WTC11 (cell line): ENCODE data around the gene ADAMTS2.

Experiments
- ATF1 ChIP-seq: sonication (generic); formaldehyde crosslinking; IDR thresholded peaks from 2 replicates; pipeline ENCODE4 v1.8.1; 2023; ENCODE audit warnings: mild to moderate bottlenecking, moderate library complexity, missing genetic modification reagents
- ATF3 ChIP-seq: sonication (generic); formaldehyde crosslinking; conservative IDR thresholded peaks from 2 replicates; pipeline ENCODE4 v1.8.1; 2022; ENCODE audit warnings: mild to moderate bottlenecking, missing genetic modification reagents
- CREB1 ChIP-seq: sonication (generic); formaldehyde crosslinking; IDR thresholded peaks from 2 replicates; pipeline ENCODE4 v1.8.0; 2023; ENCODE audit warnings: mild to moderate bottlenecking, missing genetic modification reagents
- E2F4 ChIP-seq: sonication (generic); formaldehyde crosslinking; IDR thresholded peaks from 2 replicates; pipeline ENCODE4 v1.8.1; 2022; ENCODE audit warnings: low read depth, mild to moderate bottlenecking, moderate library complexity, missing genetic modification reagents, borderline replicate concordance
- JAZF1 ChIP-seq: fragments of 250-450 bp; sonication (Bioruptor Pico); IDR thresholded peaks from 2 replicates; pipeline ENCODE4 v1.9.0; 2021; ENCODE audit warnings: moderate library complexity, mild to moderate bottlenecking, inconsistent platforms
- MAX ChIP-seq: sonication (generic); formaldehyde crosslinking; IDR thresholded peaks from 2 replicates; pipeline ENCODE4 v1.8.0; 2022; ENCODE audit warnings: mild to moderate bottlenecking, missing genetic modification reagents
- PREB ChIP-seq: sonication (generic); formaldehyde crosslinking; IDR thresholded peaks from 2 replicates; pipeline ENCODE4 v1.8.1; 2022; ENCODE audit warnings: mild to moderate bottlenecking, missing genetic modification reagents, moderate library complexity, borderline replicate concordance
- TCF7 ChIP-seq: sonication (generic); formaldehyde crosslinking; IDR thresholded peaks from 2 replicates; pipeline ENCODE4 v1.8.0; 2022; ENCODE audit warnings: mild to moderate bottlenecking, low read depth, missing genetic modification reagents, moderate library complexity
- ZNF416 ChIP-seq: fragments of 250-450 bp; sonication (Bioruptor Pico); IDR thresholded peaks from 2 replicates; pipeline ENCODE4 v1.9.0; 2021; ENCODE audit warnings: mild to moderate bottlenecking, inconsistent platforms
- TF ChIP-seq, protein P1 (sequence below): fragments of 200-600 bp; IDR thresholded peaks from 2 replicates; pipeline ENCODE4 v1.8.0; 2022; ENCODE audit warnings: antibody characterized with exemption
- TF ChIP-seq, protein P2 (sequence below): sonication (generic); formaldehyde crosslinking; IDR thresholded peaks from 2 replicates; pipeline ENCODE4 v1.8.1; 2023; ENCODE audit warnings: mild to moderate bottlenecking, moderate library complexity, missing genetic modification reagents
- TF ChIP-seq, protein P3 (sequence below): fragments of 250-450 bp; sonication (Bioruptor Pico); IDR thresholded peaks from 2 replicates; pipeline ENCODE4 v2.1.2; 2022; ENCODE audit warnings: mild to moderate bottlenecking, moderate library complexity
- TF ChIP-seq, protein P4 (sequence below): sonication (generic); formaldehyde crosslinking; IDR thresholded peaks from 2 replicates; pipeline ENCODE4 v1.8.1; 2023; ENCODE audit warnings: mild to moderate bottlenecking, missing genetic modification reagents

DNA sequence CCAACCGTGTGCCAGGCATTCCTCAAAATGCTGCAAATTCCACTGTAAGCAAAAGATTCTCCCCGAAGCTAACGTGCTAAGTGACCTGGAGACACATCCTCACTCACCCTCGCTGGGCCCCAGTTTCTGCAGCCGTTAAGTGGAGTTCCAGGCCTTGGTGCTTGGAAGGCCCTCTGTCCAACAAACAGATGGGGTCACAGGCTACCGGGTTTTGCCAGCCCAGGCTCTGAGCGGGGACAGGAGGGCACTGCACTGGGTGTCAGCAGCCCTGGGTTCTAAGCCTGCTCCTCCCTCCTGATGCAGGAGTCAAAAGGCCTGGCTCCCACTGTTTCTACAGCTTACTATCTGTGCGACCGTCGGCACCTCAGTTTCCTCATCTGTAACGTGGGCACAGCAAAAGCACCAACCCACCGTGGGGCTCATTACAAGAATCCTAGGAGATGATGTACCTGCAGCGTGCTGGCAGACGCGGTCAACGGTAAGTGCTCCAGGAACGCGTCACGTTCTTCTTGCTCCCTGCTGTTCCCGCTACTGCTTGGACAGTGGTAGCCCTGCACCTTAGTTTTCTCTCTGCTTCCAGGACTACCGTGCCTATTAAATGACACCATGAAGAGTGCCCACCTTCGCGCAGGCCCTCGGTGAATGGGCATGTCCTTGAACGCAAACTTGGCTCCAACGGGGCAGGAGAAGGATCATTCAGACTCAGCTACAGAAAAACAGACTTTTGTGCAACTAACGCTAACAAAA is 84.8 kb downstream of the ADAMTS2 start:
- TF ChIP-seq, protein P1, sequence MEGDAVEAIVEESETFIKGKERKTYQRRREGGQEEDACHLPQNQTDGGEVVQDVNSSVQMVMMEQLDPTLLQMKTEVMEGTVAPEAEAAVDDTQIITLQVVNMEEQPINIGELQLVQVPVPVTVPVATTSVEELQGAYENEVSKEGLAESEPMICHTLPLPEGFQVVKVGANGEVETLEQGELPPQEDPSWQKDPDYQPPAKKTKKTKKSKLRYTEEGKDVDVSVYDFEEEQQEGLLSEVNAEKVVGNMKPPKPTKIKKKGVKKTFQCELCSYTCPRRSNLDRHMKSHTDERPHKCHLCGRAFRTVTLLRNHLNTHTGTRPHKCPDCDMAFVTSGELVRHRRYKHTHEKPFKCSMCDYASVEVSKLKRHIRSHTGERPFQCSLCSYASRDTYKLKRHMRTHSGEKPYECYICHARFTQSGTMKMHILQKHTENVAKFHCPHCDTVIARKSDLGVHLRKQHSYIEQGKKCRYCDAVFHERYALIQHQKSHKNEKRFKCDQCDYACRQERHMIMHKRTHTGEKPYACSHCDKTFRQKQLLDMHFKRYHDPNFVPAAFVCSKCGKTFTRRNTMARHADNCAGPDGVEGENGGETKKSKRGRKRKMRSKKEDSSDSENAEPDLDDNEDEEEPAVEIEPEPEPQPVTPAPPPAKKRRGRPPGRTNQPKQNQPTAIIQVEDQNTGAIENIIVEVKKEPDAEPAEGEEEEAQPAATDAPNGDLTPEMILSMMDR = no peak
- no peak for TF ChIP-seq ATF3 (CRISPR knock-in tag)
- TF ChIP-seq, protein P2, sequence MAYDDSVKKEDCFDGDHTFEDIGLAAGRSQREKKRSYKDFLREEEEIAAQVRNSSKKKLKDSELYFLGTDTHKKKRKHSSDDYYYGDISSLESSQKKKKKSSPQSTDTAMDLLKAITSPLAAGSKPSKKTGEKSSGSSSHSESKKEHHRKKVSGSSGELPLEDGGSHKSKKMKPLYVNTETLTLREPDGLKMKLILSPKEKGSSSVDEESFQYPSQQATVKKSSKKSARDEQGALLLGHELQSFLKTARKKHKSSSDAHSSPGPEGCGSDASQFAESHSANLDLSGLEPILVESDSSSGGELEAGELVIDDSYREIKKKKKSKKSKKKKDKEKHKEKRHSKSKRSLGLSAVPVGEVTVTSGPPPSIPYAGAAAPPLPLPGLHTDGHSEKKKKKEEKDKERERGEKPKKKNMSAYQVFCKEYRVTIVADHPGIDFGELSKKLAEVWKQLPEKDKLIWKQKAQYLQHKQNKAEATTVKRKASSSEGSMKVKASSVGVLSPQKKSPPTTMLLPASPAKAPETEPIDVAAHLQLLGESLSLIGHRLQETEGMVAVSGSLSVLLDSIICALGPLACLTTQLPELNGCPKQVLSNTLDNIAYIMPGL = no peak
- TF ChIP-seq ATF1 = no peak
- TF ChIP-seq MAX = no peak
- no peak for TF ChIP-seq TCF7 (CRISPR knock-in tag)
- no peak for TF ChIP-seq CREB1 (CRISPR knock-in tag)
- TF ChIP-seq, protein P3, sequence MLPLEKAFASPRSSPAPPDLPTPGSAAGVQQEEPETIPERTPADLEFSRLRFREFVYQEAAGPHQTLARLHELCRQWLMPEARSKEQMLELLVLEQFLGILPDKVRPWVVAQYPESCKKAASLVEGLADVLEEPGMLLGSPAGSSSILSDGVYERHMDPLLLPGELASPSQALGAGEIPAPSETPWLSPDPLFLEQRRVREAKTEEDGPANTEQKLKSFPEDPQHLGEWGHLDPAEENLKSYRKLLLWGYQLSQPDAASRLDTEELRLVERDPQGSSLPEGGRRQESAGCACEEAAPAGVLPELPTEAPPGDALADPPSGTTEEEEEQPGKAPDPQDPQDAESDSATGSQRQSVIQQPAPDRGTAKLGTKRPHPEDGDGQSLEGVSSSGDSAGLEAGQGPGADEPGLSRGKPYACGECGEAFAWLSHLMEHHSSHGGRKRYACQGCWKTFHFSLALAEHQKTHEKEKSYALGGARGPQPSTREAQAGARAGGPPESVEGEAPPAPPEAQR (CRISPR knock-in tag) = no peak
- no peak for TF ChIP-seq E2F4 (CRISPR knock-in tag)
- TF ChIP-seq PREB = no peak
- no peak for TF ChIP-seq JAZF1 (CRISPR knock-in tag)
- TF ChIP-seq, protein P4, sequence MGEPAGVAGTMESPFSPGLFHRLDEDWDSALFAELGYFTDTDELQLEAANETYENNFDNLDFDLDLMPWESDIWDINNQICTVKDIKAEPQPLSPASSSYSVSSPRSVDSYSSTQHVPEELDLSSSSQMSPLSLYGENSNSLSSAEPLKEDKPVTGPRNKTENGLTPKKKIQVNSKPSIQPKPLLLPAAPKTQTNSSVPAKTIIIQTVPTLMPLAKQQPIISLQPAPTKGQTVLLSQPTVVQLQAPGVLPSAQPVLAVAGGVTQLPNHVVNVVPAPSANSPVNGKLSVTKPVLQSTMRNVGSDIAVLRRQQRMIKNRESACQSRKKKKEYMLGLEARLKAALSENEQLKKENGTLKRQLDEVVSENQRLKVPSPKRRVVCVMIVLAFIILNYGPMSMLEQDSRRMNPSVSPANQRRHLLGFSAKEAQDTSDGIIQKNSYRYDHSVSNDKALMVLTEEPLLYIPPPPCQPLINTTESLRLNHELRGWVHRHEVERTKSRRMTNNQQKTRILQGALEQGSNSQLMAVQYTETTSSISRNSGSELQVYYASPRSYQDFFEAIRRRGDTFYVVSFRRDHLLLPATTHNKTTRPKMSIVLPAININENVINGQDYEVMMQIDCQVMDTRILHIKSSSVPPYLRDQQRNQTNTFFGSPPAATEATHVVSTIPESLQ = no peak
- TF ChIP-seq ZNF416 (CRISPR knock-in tag) = no peak
